SK-N-SH (cell line): ENCODE results near the gene PAPPA2. TPM values are rescaled to one million over a fixed set of nuclear protein-coding genes. Genes with fewer than 3 reads are reported as not detected.

Experiments used
- CTCF ChIA-PET: fragments of 300-600, 350-600 bp; formaldehyde crosslinking; extraction: SDS; loops from one replicate; lab custom pipeline; 2021; lab: Yijun Ruan, JAX
- POLR2A ChIA-PET: fragments of 350-600 bp; sonication (Branson Sonifier 250); formaldehyde crosslinking; extraction: SDS; loops from one replicate; lab custom pipeline; 2020; ENCODE audit warnings: antibody characterized with exemption, inconsistent platforms; lab: Yijun Ruan, JAX
- DNase-seq: peaks from one replicate; pipeline ENCODE4 v3.0.0; 2012
- H2AFZ ChIP-seq: fragments of 200-600 bp; sonication (generic); 2 replicates; pipeline ENCODE4 v1.8.1; 2016; ENCODE audit warnings: antibody characterized with exemption, mild to moderate bottlenecking, low read depth
- H3F3A ChIP-seq: fragments of 200-600 bp; sonication (generic); replicated peaks from 2 replicates; pipeline ENCODE3; 2016; ENCODE audit warnings: antibody characterized with exemption, mild to moderate bottlenecking; ENCODE audit not compliant: insufficient read depth
- H3K27ac ChIP-seq, 2 experiments: fragments of 200-500 bp in 1 of 2; fragments of 200-600 bp in 1 of 2; sonication (Bioruptor generic) in 1 of 2; sonication (generic), shearing (Covaris generic) in 1 of 2; 2 replicates each; pipeline versions ENCODE4 v1.5.1 to v1.6.1; 2014 to 2016; ENCODE audit warnings: low read depth in 2 of 2, inconsistent platforms in 1 of 2, low read length in 1 of 2, mild to moderate bottlenecking in 1 of 2, mixed read lengths in 1 of 2
- H3K27me3 ChIP-seq: fragments of 200-600 bp; sonication (generic), shearing (Covaris generic); 2 replicates; pipeline ENCODE4 v1.6.1; 2016; ENCODE audit warnings: mixed run types; ENCODE audit not compliant: insufficient read depth
- H3K36me3 ChIP-seq, 2 experiments: fragments of 200-500 bp in 1 of 2; fragments of 200-600 bp in 1 of 2; sonication (Bioruptor generic) in 1 of 2; sonication (generic) in 1 of 2; replicated peaks in 1 of 2; 2 replicates each; pipeline versions ENCODE3 to v1.5.1; 2014 to 2016; ENCODE audit warnings: low read length in 1 of 2, mild to moderate bottlenecking in 1 of 2; ENCODE audit not compliant: insufficient read depth in 2 of 2, control insufficient read depth in 1 of 2
- H3K4me1 ChIP-seq, 2 experiments: fragments of 200-500 bp in 1 of 2; fragments of 200-600 bp in 1 of 2; sonication (Bioruptor generic) in 1 of 2; sonication (generic), shearing (Covaris generic) in 1 of 2; 2 replicates each; pipeline versions ENCODE4 v1.5.1 to v1.6.1; 2014 to 2016; ENCODE audit warnings: low read depth in 1 of 2, low read length in 1 of 2, mixed run types in 1 of 2; ENCODE audit not compliant: insufficient read depth in 2 of 2, control insufficient read depth in 1 of 2
- H3K4me2 ChIP-seq: fragments of 200-600 bp; sonication (generic), shearing (Covaris generic); 2 replicates; pipeline ENCODE4 v1.6.1; 2017; ENCODE audit warnings: mixed run types
- H3K4me3 ChIP-seq, 2 experiments: fragments of 200-500 bp in 1 of 2; fragments of 200-600 bp in 1 of 2; sonication (Bioruptor generic) in 1 of 2; sonication (generic), shearing (Covaris generic) in 1 of 2; 2 replicates each; pipeline versions ENCODE4 v1.5.1 to v1.8.1; 2014 to 2016; ENCODE audit warnings: low read depth in 2 of 2, inconsistent platforms in 1 of 2, low read length in 1 of 2, mild to moderate bottlenecking in 1 of 2, mixed read lengths in 1 of 2, moderate library complexity in 1 of 2
- H3K79me2 ChIP-seq: fragments of 200-600 bp; sonication (generic); 2 replicates; pipeline ENCODE4 v1.8.1; 2017; ENCODE audit warnings: mild to moderate bottlenecking; ENCODE audit not compliant: insufficient read depth
- H3K9ac ChIP-seq: fragments of 200-600 bp; sonication (generic); 2 replicates; pipeline ENCODE4 v1.6.1; 2017; ENCODE audit warnings: mixed run types
- H3K9me2 ChIP-seq: fragments of 200-600 bp; sonication (generic); 2 replicates; pipeline ENCODE4 v1.6.1; 2017; ENCODE audit warnings: mixed run types
- H3K9me3 ChIP-seq: fragments of 200-600 bp; sonication (generic); 2 replicates; pipeline ENCODE4 v1.6.1; 2017; ENCODE audit warnings: mixed run types, mild to moderate bottlenecking, moderate library complexity
- H4K20me1 ChIP-seq: fragments of 200-600 bp; sonication (generic); 2 replicates; pipeline ENCODE4 v1.6.1; 2017; ENCODE audit warnings: mild to moderate bottlenecking, mixed run types; ENCODE audit not compliant: insufficient read depth
- CHD2 ChIP-seq: fragments of 150-350 bp; IDR thresholded peaks from 2 replicates; pipeline ENCODE4 v1.6.1; 2018; ENCODE audit warnings: low read length; ENCODE audit not compliant: partially characterized antibody
- ELF1 ChIP-seq: IDR thresholded peaks from 2 replicates; pipeline ENCODE4 v1.4.0; 2012
- EP300 ChIP-seq, 2 experiments: IDR thresholded peaks; 2 replicates each; pipeline versions ENCODE4 v1.4.0 to v1.6.1; 2012; ENCODE audit warnings: borderline replicate concordance in 1 of 2, low read depth in 1 of 2, low read length in 1 of 2
- EZH2phosphoT487 ChIP-seq: fragments of 200-600 bp; sonication (generic); IDR thresholded peaks from 2 replicates; pipeline ENCODE4 v1.6.1; 2017; ENCODE audit warnings: low read depth, mixed run types, mild to moderate bottlenecking, antibody characterized with exemption, moderate library complexity, borderline replicate concordance
- FOXJ3 ChIP-seq: sonication (generic); formaldehyde crosslinking; IDR thresholded peaks from 2 replicates; pipeline ENCODE4 v1.5.1; 2020; ENCODE audit warnings: mild to moderate bottlenecking, missing genetic modification reagents
- GABPA ChIP-seq: IDR thresholded peaks from 2 replicates; pipeline ENCODE4 v1.4.0; 2012; ENCODE audit warnings: low read depth, mild to moderate bottlenecking
- GATA2 ChIP-seq: sonication (generic); formaldehyde crosslinking; IDR thresholded peaks from 2 replicates; pipeline ENCODE4 v1.5.0; 2020; ENCODE audit warnings: mild to moderate bottlenecking, missing genetic modification reagents
- IRF3 ChIP-seq: fragments of 150-350 bp; IDR thresholded peaks from 2 replicates; pipeline ENCODE4 v1.6.1; 2016; ENCODE audit warnings: mild to moderate bottlenecking, low read depth, low read length
- MEF2A ChIP-seq: IDR thresholded peaks from 2 replicates; pipeline ENCODE4 v1.4.0; 2012; ENCODE audit warnings: low read depth, borderline replicate concordance
- MXI1 ChIP-seq: IDR thresholded peaks from 2 replicates; pipeline ENCODE4 v1.6.1; 2012; ENCODE audit warnings: mild to moderate bottlenecking, low read depth, low read length, improper control_type of control experiment
- NFIC ChIP-seq: IDR thresholded peaks from 2 replicates; pipeline ENCODE4 v1.4.0; 2012; ENCODE audit warnings: borderline replicate concordance
- POLR2AphosphoS5 ChIP-seq: IDR thresholded peaks from 2 replicates; pipeline ENCODE4 v1.6.1; 2012; ENCODE audit warnings: low read depth, low read length
- RAD21 ChIP-seq: IDR thresholded peaks from 2 replicates; pipeline ENCODE4 v1.6.1; 2012; ENCODE audit warnings: mild to moderate bottlenecking, low read length
- RFX5 ChIP-seq: IDR thresholded peaks from 2 replicates; pipeline ENCODE4 v1.6.1; 2012; ENCODE audit warnings: mild to moderate bottlenecking, improper control_type of control experiment, low read length
- RXRA ChIP-seq: IDR thresholded peaks from 2 replicates; pipeline ENCODE4 v1.4.0; 2012; ENCODE audit warnings: low read depth, mild to moderate bottlenecking, borderline replicate concordance
- TAF1 ChIP-seq: IDR thresholded peaks from 2 replicates; pipeline ENCODE4 v1.6.1; 2012; ENCODE audit warnings: low read depth, mild to moderate bottlenecking, low read length, moderate library complexity, borderline replicate concordance
- USF2 ChIP-seq: fragments of 150-350 bp; IDR thresholded peaks from 2 replicates; pipeline ENCODE4 v1.6.1; 2017; ENCODE audit warnings: antibody characterized with exemption, low read length, low read depth, borderline replicate concordance
- YY1 ChIP-seq: IDR thresholded peaks from 2 replicates; pipeline ENCODE4 v1.4.0; 2012; ENCODE audit warnings: low read depth, mild to moderate bottlenecking
- ZBTB33 ChIP-seq: IDR thresholded peaks from 2 replicates; pipeline ENCODE4 v1.4.0; 2012; ENCODE audit warnings: low read depth, borderline replicate concordance
- WGBS: methylation state at CpG from one replicate; pipeline ENCODE4 v1.1.6; 2017; ENCODE audit warnings: low lambda C conversion rate; 5-methylcytosine and 5-hydroxymethylcytosine counted together
- polyA plus RNA-seq, 3 experiments: library from polyadenylated mRNA; depleted of rRNA; stranded (reverse); fragments of >200 nt; gene quantifications; 2 replicates each; pipeline ENCODE4 v1.2.3, GENCODE V29; 2012
- TF ChIP-seq, protein P1 (sequence below): IDR thresholded peaks from 2 replicates; pipeline ENCODE4 v1.6.1; 2012; ENCODE audit warnings: mild to moderate bottlenecking, low read depth, low read length, moderate library complexity
- TF ChIP-seq, protein P2 (sequence below): IDR thresholded peaks from 2 replicates; pipeline ENCODE4; 2012

The PAPPA2 gene
- polyA plus RNA-seq, 1 of the 3 experiments (the other 2 are of a cell fraction), result 0.02 TPM

DNA sequence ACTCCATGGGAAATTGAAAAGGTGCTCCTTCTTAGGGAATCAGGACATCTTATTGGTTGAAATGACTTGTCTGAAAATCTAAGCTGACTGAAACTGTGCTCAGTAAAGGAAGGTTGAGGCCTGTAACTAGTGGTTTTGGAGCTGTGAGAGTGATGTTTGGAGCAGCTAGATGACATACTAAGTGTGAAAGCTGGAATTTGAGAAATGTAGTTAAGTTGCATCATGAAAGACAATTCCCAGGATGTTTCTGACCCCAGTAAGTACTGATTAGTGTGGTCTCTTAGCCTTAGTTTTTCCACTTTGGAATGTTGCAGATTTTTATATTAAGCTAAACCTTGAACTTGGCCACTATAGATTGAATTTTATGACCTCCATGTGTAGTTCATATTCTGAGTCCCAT is 154.9 kb downstream of the PAPPA2 start (continued):
- no peak for TF ChIP-seq CHD2
- TF ChIP-seq MEF2A, result no peak
- no peak for TF ChIP-seq GABPA
- TF ChIP-seq TAF1, result no peak
- no peak for TF ChIP-seq POLR2AphosphoS5
- no peak for TF ChIP-seq IRF3

- Histone ChIP-seq H3K27me3 (no peaks in the 10 kb centered on the region), H2AFZ (no peak overlapping the region), H4K20me1 (no peaks in the 10 kb centered on the region), H3K79me2 (no peaks in the 10 kb centered on the region), H3K9me2 (no peaks in the 10 kb centered on the region), H3K27ac (no peak overlapping the region), H3K4me2 (no peak overlapping the region), H3K36me3 (no peaks in the 10 kb centered on the region), H3K4me3 (no peak overlapping the region), H3K9me3 (no peaks in the 10 kb centered on the region), H3K4me1 (no peaks in the 10 kb centered on the region), H3K9ac (no peak overlapping the region), H3F3A (no peaks in the 10 kb centered on the region)
- ChIA-PET CTCF (interaction anchor here (1.4 kb wide), 1 partner anchor 14 kb away, joined by 5 read pairs; no protein-coding TSS in a partner anchor), POLR2A (no interaction called here)
- no peak for DNase-seq
- WGBS, result 5% methylated on average over 1 of the region's 1 CpG
- TF ChIP-seq RFX5 (no peak), RAD21 (no peak), POLR2AphosphoS5 (no peak), USF2 (no peak), ZBTB33 (no peak), YY1 (no peak), MXI1 (no peak), EP300 (IDR thresholded peaks at IDR 0.05; ENCODE audit: borderline replicate concordance in 1 of 2, low read depth in 1 of 2, low read length in 1 of 2) (no peak), RXRA (no peak), ELF1 (no peak), FOXJ3 (CRISPR knock-in tag) (no peak), GATA2 (CRISPR knock-in tag) (no peak), EZH2phosphoT487 (no peak), NFIC (no peak)
- TF ChIP-seq, protein P1, sequence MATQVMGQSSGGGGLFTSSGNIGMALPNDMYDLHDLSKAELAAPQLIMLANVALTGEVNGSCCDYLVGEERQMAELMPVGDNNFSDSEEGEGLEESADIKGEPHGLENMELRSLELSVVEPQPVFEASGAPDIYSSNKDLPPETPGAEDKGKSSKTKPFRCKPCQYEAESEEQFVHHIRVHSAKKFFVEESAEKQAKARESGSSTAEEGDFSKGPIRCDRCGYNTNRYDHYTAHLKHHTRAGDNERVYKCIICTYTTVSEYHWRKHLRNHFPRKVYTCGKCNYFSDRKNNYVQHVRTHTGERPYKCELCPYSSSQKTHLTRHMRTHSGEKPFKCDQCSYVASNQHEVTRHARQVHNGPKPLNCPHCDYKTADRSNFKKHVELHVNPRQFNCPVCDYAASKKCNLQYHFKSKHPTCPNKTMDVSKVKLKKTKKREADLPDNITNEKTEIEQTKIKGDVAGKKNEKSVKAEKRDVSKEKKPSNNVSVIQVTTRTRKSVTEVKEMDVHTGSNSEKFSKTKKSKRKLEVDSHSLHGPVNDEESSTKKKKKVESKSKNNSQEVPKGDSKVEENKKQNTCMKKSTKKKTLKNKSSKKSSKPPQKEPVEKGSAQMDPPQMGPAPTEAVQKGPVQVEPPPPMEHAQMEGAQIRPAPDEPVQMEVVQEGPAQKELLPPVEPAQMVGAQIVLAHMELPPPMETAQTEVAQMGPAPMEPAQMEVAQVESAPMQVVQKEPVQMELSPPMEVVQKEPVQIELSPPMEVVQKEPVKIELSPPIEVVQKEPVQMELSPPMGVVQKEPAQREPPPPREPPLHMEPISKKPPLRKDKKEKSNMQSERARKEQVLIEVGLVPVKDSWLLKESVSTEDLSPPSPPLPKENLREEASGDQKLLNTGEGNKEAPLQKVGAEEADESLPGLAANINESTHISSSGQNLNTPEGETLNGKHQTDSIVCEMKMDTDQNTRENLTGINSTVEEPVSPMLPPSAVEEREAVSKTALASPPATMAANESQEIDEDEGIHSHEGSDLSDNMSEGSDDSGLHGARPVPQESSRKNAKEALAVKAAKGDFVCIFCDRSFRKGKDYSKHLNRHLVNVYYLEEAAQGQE, result no peak
- TF ChIP-seq, protein P2, sequence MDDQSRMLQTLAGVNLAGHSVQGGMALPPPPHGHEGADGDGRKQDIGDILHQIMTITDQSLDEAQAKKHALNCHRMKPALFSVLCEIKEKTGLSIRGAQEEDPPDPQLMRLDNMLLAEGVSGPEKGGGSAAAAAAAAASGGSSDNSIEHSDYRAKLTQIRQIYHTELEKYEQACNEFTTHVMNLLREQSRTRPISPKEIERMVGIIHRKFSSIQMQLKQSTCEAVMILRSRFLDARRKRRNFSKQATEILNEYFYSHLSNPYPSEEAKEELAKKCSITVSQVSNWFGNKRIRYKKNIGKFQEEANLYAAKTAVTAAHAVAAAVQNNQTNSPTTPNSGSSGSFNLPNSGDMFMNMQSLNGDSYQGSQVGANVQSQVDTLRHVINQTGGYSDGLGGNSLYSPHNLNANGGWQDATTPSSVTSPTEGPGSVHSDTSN, result no peak
These were observed 156.3 kb downstream of the PAPPA2 start for GRCh38 chr1:176619261-176619660.
